Upper lobe of left lung (tissue), 4 donors: ENCODE data around the gene DMP1.

Source experiments
- CTCF ChIP-seq, 6 experiments: fragments of 450-650 bp in 4 of 6; fragments of 200-600 bp in 2 of 6; sonication (generic) in 2 of 6; IDR thresholded peaks; one replicate each; pipeline ENCODE4 v1.5.1; 2016 to 2019; ENCODE audit warnings: antibody characterized with exemption in 6 of 6
- POLR2A ChIP-seq, 4 donors: fragments of 450-650 bp; IDR thresholded peaks; one replicate each; pipeline ENCODE4 v1.5.1; 2016 to 2017; ENCODE audit warnings: antibody characterized with exemption in 4 of 4, mild to moderate bottlenecking in 2 of 4
- POLR2AphosphoS5 ChIP-seq, 2 donors: sonication (generic); formaldehyde crosslinking; IDR thresholded peaks; one replicate each; pipeline ENCODE4 v1.5.1; 2017; ENCODE audit warnings: antibody characterized with exemption in 2 of 2

- TF ChIP-seq CTCF (IDR thresholded peaks at IDR 0.05) (no peak), POLR2AphosphoS5 (IDR thresholded peaks at IDR 0.05) (no peak), POLR2A (IDR thresholded peaks at IDR 0.05) (no peak)
These were observed 1.9 kb downstream of the DMP1 start for GRCh38 chr4:87651941-87652340.
